HG02981 (cell line): ENCODE data around the gene TMEM129.

Source experiments
- ATAC-seq: cut with Tn5 transposase; IDR thresholded peaks from one replicate; pipeline ENCODE4 v1.9.1; 2021; ENCODE audit warnings: mild to moderate bottlenecking, moderate library complexity; ENCODE audit not compliant: unreplicated experiment

Gene TMEM129

DNA sequence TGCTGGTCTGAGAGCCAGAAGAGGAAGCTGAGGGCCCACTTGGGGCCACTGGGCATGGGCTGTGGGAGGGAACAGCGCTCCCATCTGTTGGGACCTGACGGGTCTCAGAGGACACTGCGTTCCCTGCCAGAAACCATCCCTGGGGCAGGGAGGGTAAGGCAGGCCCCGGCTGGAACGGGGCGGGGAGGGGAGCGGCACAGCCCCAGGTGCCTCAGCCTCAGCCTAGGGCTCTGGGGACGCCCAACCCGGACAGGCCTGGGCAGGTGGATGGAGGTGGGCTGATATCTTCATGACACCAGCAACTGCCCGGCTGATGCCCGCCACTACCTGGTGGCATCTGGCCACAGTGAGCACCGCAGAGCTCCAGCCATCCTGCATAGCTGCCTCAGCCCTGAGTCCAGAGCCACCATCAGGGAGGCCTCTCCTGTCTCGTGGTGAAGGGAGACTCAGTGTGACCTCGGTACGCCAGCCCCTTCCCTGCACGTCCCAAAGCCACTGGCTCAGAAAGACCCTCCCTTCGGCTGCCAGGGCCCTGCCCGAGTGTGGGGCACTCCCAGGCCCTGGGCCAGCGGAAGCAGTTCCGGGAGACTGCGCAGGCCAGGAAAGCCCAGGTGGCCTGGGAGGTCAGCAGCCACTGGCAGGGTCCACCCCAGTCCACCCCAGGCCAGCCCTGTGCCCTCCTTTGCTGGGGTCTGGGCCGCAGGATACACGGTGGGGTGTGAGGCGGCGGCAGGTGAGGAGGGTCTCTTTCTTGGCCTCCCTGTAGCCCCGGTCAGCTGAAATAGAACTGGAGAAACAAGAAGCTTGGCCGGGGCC is 37.4 kb upstream of the TMEM129 start:
- no peak for ATAC-seq

- no peak for ATAC-seq
These were observed 36.7 kb upstream of the TMEM129 start for GRCh38 chr4:1757836-1758235.

DNA sequence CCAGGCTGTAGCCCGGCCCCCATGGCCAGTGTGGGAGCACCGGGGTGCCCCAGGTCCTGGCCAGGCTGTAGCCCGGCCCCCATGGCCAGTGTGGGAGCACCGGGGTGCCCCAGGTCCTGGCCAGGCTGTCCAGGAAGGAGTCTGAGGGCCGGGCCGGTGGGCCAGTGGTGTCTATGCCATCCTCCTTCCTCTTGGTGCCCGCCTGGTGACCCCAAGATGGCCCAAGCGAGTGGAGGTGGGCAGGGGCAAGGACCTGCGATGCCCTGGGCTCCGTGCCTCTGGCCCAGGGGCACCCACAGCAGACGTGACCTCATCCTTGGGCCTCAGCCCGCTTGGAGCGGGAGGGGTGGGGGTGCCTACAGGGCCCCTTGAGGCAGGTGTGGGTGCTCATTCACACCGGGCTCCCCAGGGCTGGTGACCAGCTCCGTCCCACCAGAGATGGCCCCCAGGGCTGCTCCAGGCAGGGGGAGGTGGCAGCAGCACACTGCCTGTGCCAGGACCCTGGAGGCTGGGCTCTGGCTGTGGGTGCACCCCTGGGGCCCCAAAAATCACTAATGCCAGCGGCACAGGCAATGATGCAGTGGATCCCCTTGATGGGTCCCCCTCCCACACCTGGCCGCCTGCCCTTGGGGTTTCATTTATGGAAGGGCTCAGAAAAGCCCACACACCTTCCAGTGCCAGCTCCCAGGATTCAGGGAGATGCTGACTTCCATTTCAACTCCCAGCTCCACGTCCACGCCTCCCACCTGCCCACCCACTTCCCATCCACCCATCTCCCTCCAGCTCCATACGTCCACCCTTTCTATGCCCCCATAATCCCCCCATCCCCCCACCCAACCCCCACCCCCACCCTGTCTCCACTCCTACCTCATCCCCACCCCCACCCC is 36.0 kb upstream of the TMEM129 start:
- no peak for ATAC-seq

DNA sequence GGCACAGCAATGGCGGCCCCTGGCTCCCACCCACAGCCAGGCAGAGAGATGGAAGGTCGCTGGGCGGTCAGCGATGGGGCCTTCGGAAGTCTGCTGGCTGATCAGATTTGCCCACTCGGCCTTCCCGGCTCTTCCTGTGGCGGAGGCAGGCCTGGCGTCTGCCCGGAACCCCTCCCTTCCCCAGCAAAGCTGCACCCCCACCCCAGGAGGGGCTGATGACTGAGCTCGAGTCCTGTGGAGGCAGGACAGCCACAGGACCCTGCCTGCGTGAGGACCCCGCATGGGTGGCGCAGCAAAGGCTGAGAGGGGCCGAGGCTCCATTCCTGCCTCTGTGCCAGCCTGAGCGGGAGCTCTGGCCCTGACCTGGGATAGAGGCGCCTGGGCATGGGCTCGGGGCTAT is 35.0 kb upstream of the TMEM129 start:
- ATAC-seq = no peak

GRCh38 chr4:1755297-1755696 is 34.2 kb upstream of the TMEM129 start:
- ATAC-seq = no peak

GRCh38 chr4:1754336-1754735 is 33.2 kb upstream of the TMEM129 start:
- no peak for ATAC-seq

GRCh38 chr4:1753697-1754311 is 32.7 kb upstream of the TMEM129 start:
- ATAC-seq = no peak

DNA sequence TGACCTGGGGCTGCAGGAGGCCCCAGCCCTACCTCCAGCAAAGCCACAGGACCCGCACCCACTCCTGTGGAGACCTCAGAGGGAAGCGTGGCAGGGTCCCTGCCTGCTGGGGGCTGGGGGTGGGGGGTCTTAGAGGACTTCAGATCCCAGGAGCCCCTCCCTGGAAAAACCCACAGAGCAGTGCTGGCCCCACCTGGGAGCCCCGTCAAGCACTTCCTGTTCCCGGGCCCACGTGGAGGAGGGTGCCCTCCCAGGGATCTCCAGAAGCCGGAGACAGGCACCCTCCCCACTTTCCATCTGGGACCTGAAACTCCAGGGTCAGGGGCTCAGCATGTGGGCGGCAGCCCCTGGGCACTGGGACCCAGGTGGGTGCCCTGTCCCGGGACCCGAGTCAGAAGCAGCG is 32.2 kb upstream of the TMEM129 start:
- ATAC-seq = no peak

GRCh38 chr4:1752284-1753041 is 31.3 kb upstream of the TMEM129 start:
- no peak for ATAC-seq

DNA sequence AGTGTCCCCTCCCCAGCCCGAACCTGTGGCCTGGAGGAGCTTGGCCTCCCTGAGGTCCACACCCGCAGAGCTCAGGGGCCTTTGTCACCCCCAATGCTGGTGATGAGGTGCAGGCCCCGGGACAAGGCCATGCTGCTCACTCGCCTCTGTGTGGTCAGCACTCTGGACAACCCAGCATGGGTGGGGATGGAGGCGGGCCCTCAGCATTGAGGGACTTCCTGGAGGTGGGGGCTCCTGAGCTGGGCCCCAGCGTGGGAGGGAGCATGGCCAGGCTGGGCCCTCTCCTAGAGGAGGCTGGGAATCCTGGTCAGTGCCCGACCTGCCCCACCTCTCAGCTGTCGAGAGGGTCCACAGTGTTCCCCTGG is 30.8 kb upstream of the TMEM129 start:
- ATAC-seq = no peak

DNA sequence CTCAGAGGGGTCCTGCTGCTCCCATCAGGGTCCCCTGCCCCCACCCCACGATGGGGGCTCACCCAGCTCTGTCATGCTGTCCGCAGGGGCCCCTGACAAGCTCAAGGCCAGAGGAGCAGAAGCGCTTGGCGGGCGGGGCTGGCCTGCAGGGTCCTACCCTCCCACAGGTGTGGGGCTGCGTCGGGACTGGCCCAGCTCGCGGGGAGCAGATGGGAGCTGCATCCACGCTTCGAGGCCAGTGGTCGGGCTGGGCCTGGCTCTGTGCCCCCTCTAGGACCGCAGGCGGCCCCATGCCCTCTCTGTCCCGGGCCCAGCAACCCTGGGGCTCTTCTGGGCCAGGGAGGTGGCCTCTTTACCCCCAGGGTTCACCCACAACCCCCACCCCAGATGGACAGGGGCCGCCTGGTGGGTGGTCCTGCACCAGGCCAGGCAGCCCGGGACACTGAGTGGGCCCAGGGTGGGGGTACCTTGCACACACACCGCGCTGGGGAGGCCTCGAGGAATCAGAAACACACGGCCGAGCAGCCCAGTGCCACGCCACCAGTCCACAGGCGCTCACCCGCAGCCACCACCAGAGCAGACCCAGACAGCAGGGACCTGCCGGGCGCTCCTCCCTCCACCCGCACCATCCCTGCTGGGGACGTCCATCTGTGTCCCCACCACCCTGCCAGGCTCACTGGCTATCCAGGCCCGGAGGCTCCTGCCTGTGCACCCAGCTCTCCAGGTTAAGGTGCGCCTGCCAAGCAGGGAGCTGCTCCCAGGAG is 30.2 kb upstream of the TMEM129 start:
- ATAC-seq = no peak

DNA sequence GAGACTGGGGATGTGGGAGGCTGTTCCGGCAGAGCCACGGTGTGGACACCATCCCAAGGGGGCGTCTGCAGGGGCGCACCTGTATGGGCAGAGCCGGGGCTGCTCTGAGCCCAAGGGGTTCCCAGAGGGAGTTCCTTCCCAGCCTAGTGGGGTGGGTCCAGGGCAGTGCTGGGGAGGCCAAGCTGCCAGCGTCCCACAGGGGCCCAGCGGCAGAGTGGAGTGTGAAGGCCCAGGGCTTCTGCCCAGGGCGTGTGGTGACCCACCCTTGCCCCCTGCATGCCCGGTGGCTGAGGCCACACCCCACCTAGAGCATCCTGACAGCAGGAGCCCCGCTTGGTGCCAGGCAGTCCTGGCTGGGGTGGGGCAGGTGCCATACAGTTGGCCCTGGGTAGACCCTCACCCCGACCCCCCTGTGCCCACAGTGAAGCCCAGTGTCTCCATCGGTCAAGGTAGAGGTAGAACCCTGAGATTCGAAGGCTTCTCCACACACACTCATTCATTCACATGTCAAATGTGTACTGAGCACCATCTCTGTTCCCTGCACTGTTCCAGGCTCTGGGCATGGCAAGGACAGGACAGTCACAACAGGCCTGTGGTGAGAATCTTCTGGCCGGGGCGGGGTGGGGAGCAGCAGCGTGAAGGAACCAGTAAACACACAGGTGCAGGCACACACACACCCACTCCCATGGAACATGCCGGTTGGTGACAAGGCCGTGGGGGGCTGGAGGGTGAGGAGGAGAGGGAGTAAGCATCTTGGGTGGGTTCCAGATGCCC is 29.4 kb upstream of the TMEM129 start:
- no peak for ATAC-seq

- no peak for ATAC-seq
These were observed 28.7 kb upstream of the TMEM129 start for GRCh38 chr4:1749826-1750225.

DNA sequence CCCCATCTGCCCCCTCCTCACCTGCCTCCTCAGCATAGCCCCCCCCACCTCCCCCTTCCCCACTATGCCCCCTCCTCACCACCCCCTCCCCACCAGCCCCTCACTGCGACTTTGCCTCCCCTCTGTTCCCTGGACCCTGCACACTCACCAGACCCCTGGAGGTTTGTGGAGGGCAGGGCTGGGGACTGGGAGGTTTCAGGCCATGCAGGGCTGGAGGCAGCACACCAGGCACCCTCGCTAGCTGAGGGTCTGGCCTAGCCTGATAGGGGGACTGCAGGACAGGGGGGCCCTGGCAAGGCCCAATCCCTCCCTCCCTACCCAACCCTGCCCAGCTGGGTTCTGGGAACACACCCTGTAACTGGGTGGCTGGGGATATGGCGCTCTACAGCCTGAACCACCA is 28.2 kb upstream of the TMEM129 start:
- no peak for ATAC-seq

- no peak for ATAC-seq
These were observed 27.4 kb upstream of the TMEM129 start for GRCh38 chr4:1748465-1748995.

DNA sequence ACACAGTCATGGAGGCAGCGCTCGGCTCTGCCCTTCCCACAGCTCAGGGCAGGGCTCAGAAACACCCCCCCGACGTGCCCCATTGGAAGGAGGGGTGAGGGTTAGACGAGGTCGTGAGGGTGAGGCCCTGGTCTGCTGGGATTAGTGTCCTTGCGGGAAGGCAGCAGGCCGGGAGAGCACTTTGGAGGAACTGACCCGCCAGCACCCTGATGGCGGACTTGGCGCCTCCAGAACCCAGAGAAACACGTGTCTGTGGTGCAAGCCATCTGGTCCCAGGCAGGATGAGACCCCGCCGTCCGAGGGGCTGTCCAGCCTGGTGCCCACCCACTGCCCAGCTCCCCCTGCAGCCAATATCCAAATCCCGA is 26.5 kb upstream of the TMEM129 start:
- ATAC-seq = no peak

GRCh38 chr4:1746919-1747602 is 25.9 kb upstream of the TMEM129 start:
- ATAC-seq = no peak

DNA sequence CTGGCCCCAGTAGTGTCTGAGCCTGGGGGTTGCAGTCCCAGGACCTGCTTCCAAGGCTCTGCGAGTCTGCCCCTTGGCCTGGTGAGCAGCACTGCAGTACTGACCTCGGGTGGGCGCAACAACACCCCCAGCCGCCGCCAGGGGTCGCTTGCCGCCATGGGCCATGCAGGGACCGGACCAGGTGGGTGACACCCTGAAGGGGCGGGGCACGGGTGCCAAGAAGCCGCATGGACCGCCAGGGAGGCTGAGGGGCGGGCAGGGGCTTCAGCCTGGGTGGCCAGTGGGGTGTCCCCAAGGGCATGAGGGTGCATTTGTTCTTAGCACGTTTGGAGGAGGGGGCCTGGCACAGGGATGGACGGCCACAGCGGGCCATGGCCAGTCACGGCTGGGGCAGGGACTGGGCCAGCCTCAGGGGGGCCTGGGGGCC is 25.2 kb upstream of the TMEM129 start:
- peak; percentile 66 for ATAC-seq

DNA sequence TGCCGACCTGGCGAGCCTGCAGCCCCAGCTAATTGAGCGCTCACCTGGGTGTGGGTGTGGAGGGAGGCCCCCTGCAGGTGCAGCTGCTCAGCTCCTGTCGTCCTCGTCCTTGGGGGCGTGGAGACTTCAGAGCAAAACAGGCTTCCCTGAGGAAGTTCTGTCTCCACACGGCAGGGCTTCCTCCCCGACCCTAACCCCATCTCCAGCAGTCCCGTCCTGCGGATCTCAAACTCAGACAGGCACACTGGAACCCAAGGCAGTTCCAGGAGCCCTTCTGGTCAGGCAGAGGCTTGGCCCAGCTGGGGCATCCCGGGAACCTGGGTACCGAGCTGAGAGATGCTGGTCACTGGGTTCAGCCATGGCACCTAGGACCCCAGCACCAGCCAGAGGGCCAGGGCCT is 24.6 kb upstream of the TMEM129 start:
- no peak for ATAC-seq
